Peyer's patch (tissue), 4 donors: Measurements from ENCODE around the gene MZB1.

Experiments
- POLR2A ChIP-seq, 2 donors: fragments of 450-650 bp; IDR thresholded peaks; one replicate each; pipeline ENCODE4 v1.5.1; 2017; ENCODE audit warnings: antibody characterized with exemption in 2 of 2, mild to moderate bottlenecking in 2 of 2, moderate library complexity in 2 of 2
- TF ChIP-seq, protein P1 (sequence below), 6 experiments: fragments of 450-650 bp in 4 of 6; fragments of 200-600 bp in 2 of 6; sonication (generic) in 1 of 6; IDR thresholded peaks; one replicate each; pipeline ENCODE4 v1.5.1; 2017 to 2019; ENCODE audit warnings: antibody characterized with exemption in 6 of 6, mild to moderate bottlenecking in 3 of 6, moderate library complexity in 1 of 6

DNA sequence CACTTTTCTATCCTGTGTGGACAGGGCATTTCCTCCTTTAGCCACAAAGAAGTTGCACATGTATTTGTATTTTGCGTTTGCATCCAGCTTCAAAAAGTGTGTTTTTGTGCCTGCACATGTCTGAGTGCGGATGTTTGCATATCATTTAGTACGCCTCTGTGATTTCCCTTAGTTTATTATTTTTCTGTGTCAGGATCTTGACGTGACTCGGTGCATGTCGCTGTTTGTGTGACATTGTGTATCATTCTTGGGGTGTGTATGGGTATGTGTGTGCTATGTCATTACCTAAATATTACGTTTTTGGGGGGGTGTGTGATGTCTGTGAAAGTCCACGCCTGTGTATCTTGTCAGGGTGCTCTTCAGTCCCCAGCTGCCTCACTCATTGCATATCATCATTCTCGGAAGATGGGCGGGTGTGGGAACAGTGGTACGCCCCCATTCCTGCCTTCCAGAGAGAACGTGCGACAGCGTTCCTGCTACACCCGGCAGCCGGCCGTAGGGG, 48.5 kb downstream of the MZB1 start:
- TF ChIP-seq, protein P1, sequence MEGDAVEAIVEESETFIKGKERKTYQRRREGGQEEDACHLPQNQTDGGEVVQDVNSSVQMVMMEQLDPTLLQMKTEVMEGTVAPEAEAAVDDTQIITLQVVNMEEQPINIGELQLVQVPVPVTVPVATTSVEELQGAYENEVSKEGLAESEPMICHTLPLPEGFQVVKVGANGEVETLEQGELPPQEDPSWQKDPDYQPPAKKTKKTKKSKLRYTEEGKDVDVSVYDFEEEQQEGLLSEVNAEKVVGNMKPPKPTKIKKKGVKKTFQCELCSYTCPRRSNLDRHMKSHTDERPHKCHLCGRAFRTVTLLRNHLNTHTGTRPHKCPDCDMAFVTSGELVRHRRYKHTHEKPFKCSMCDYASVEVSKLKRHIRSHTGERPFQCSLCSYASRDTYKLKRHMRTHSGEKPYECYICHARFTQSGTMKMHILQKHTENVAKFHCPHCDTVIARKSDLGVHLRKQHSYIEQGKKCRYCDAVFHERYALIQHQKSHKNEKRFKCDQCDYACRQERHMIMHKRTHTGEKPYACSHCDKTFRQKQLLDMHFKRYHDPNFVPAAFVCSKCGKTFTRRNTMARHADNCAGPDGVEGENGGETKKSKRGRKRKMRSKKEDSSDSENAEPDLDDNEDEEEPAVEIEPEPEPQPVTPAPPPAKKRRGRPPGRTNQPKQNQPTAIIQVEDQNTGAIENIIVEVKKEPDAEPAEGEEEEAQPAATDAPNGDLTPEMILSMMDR (IDR thresholded peaks at IDR 0.05), result no peak
- TF ChIP-seq POLR2A (IDR thresholded peaks at IDR 0.05), result no peak
